ENCODE data around the gene IL1RN. TPM values are rescaled to one million over a fixed set of nuclear protein-coding genes. Genes with fewer than 3 reads are reported as not detected.

IL1RN gene
- total RNA-seq, 4 donors from 2014 or later = 0.51 to 0.91 TPM; not detected in 2

GRCh38 chr2:113166187-113166645, 38.8 kb downstream of the IL1RN start:
- H3K27ac ChIP-seq = no peak overlapping the region
- H3K36me3 ChIP-seq = no peaks in the 10 kb centered on the region
- in situ Hi-C loops (cut with MboI; ENCODE audit: low sequenced_read_pairs in 4 of 4) = no loop called here
- H3K9me3 ChIP-seq = no peaks in the 10 kb centered on the region
- H3K27me3 ChIP-seq = no peaks in the 10 kb centered on the region
- ATAC-seq (no peak), DNase-seq (no peak)
- intact Hi-C loops (cut with DNase I; ENCODE audit: low total_unique reads) = no loop called here
- no peak overlapping the region for H3K4me3 ChIP-seq
- no peaks in the 10 kb centered on the region for H3K4me1 ChIP-seq
- TF ChIP-seq POLR2A (IDR thresholded peaks at IDR 0.05) = no peak
- no peak for TF ChIP-seq CTCF (IDR thresholded peaks at IDR 0.05 in 4 of 5, conservative IDR thresholded peaks at IDR 0.05 in 1 of 5)

GRCh38 chr2:113167115-113167932, 39.9 kb downstream of the IL1RN start:
- intact Hi-C loops (cut with DNase I; ENCODE audit: low total_unique reads) (no loop called here), in situ Hi-C loops (cut with MboI; ENCODE audit: low sequenced_read_pairs in 4 of 4) (no loop called here)
- H3K4me3 ChIP-seq = no peak overlapping the region
- TF ChIP-seq POLR2A (IDR thresholded peaks at IDR 0.05) (no peak), CTCF (IDR thresholded peaks at IDR 0.05 in 4 of 5, conservative IDR thresholded peaks at IDR 0.05 in 1 of 5) (no peak)
- H3K9me3 ChIP-seq = no peaks in the 10 kb centered on the region
- no peaks in the 10 kb centered on the region for H3K27me3 ChIP-seq
- no peak overlapping the region for H3K27ac ChIP-seq
- no peaks in the 10 kb centered on the region for H3K4me1 ChIP-seq
- no peaks in the 10 kb centered on the region for H3K36me3 ChIP-seq
- ATAC-seq = no peak
- DNase-seq = no peak

GRCh38 chr2:113167962-113168340, 40.6 kb downstream of the IL1RN start:
- no peak overlapping the region for H3K4me3 ChIP-seq
- H3K27ac ChIP-seq = no peak overlapping the region
- no peak for DNase-seq
- H3K27me3 ChIP-seq = no peaks in the 10 kb centered on the region
- no peaks in the 10 kb centered on the region for H3K9me3 ChIP-seq
- intact Hi-C loops (cut with DNase I; ENCODE audit: low total_unique reads) = no loop called here
- no peaks in the 10 kb centered on the region for H3K36me3 ChIP-seq
- no peaks in the 10 kb centered on the region for H3K4me1 ChIP-seq
- TF ChIP-seq POLR2A (IDR thresholded peaks at IDR 0.05) (no peak), CTCF (IDR thresholded peaks at IDR 0.05 in 4 of 5, conservative IDR thresholded peaks at IDR 0.05 in 1 of 5) (no peak)
- in situ Hi-C loops (cut with MboI; ENCODE audit: low sequenced_read_pairs in 4 of 4) = no loop called here
- ATAC-seq = no peak

- H3K27me3 ChIP-seq = no peaks in the 10 kb centered on the region
These were observed 41.7 kb downstream of the IL1RN start for GRCh38 chr2:113169002-113169530.

More at GRCh38 chr2:113169002-113169530, 41.7 kb downstream of the IL1RN start:
- ATAC-seq = no peak
- Histone ChIP-seq H3K36me3 (no peaks in the 10 kb centered on the region), H3K9me3 (no peaks in the 10 kb centered on the region), H3K4me3 (no peak overlapping the region), H3K27ac (no peak overlapping the region), H3K4me1 (no peaks in the 10 kb centered on the region)
- DNase-seq = no peak
- in situ Hi-C loops (cut with MboI; ENCODE audit: low sequenced_read_pairs in 4 of 4) = no loop called here
- intact Hi-C loops (cut with DNase I; ENCODE audit: low total_unique reads) = no loop called here
- TF ChIP-seq CTCF (IDR thresholded peaks at IDR 0.05 in 4 of 5, conservative IDR thresholded peaks at IDR 0.05 in 1 of 5) (no peak), POLR2A (IDR thresholded peaks at IDR 0.05) (no peak)
